Fibroblast of upper back skin (primary cell): ENCODE results near the gene DUSP11.
A peak's percentile ranks its signal among the peaks of the same experiment; 100 is the strongest.
"Not testable (repeated sequence)": the region's sequence is repeated elsewhere in the genome, so short reads cannot be mapped to it uniquely, and the experiment has no call there.

ENCODE experiments used
- DNase-seq: peaks from one replicate; pipeline ENCODE4 v3.0.0-alpha.2; 2013

Gene DUSP11

DNA sequence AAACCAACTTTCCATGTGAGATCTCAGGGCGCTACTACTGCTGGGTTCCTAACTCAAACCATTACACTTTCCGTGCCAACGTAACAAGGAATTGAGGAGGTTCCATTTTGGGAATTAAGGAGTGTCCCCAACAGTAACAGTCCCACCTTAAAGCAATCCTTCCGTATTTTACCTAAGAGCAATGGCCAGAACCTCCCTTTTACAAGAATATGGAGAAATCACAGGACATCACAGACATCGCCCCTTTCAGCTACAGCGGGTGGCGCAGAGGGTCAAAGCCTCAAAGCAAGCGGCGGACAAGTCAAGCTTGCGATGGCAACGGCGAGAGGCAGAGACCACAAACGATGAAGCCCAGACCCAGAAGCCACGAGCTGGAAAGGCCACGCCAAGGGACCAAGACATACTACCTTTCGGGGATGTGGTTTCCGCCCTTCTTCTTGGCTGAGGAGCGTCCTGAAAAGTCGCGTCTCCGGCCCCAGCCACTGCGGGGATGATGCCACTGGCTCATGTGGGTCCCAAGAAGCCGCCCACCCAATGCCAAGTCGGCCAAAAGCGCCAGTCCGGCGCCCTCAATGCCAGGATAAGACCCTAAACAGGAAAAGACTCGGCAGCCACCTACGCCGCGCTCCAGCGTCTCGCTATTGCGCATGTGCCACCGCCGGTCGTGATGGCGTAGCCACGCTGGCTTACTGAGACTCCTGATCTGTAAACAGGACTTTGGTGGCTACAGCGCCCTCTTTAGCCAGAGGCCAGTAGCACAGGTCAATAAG lies at the start of gene DUSP11:
DUSP11 (minus strand) TSS at position 637 of the 770 bp plus-strand sequence; CDS start at position 508, 129 bp downstream.
- peak; percentile 94 for DNase-seq

DNA sequence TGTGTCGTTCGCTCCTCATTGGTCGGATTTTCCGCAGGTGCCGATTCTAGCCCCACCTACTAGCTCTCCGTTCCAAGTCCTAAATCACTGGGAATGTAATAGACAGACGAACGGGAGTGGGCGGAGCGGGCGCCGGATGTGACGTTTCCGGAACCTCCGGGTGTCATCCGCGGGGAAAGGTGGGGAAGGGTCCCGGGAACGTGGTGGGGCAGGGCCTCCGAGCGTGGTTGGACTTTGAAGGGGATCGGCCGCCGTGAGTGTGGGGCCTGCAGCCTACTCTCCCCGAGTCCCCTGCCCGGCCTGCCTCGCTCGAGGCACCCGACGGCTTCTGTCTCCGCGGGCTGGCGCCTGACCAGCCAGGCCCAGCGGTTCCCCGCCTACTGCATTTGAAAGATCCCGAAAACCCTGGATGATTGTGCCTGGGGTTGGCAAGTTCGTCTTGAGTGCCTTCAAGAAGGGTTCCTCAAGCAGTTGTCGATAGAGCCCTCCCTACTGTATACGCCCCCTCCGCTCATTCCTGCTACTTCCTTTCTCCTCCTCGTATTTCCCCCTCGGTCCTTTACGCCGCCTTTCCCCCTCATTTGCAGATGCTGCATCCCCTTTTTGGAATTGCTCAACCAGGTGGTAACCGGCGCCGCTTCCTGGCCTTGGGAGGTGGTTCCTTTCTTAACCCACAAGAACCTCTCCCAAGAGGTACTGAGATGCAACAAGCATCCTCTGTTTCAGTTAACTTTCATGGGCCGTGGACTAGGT lies 49.1 kb upstream of the DUSP11 start, which contains the start of gene STAMBP:
STAMBP (plus strand) TSS at position 144 of the 753 bp plus-strand sequence. CDS start 1,896 bp downstream, outside the sequence.
- peak; percentile 96 for DNase-seq

DNA sequence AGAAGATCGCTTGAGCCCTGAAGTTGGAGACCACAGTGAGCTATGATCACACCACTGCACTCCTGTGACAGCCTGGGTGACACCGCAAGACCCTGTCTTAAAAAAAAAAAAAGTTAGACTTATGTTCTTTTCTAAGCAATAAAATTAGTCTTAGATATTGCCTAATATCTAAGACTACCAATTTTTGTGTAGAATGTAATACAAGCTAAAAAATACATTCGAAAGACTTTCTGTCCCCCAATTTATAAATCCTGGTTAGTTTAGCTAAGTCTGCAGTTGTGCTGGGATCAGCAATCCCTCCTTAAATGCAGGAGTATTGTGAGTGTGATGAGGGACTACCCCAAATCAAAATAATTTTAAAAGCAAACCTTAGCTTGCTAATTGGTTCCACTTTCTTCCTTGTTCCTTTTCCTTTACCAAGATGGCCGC lies 48.5 kb upstream of the DUSP11 start:
- DNase-seq = no peak

DNA sequence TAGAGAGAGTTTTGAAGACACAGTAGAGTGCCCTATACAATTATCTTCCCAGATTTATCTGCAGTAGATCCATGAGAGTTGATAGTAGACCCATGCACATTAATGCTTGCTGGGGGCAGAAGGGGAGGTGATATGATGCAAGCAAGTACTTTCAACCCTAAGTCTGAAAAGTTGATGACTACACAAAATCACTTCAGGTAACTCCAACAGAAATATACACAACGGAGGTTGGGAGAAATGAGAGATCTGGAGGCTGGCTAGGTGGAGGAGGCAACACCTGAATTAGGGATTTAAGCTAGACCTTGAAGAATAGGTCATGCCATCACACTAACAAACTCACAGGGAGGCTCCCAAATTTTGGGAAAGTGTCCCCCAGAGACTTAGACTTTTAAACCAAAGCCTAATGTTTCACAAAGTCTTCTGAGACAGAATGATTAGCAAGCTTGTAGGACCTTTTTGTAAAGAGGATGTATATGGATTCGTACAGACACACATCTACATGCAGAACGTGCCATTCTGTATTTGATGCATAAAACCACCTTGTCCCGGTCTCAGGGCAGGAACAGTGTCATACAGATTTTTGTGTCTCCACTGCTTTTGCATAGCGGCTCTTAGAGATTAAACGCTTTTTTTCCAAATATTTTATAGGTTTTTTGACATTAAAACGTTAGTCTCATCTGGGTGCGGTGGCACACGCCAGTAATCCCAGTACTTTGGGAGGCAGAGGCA lies 47.9 kb upstream of the DUSP11 start:
- DNase-seq = no peak

DNA sequence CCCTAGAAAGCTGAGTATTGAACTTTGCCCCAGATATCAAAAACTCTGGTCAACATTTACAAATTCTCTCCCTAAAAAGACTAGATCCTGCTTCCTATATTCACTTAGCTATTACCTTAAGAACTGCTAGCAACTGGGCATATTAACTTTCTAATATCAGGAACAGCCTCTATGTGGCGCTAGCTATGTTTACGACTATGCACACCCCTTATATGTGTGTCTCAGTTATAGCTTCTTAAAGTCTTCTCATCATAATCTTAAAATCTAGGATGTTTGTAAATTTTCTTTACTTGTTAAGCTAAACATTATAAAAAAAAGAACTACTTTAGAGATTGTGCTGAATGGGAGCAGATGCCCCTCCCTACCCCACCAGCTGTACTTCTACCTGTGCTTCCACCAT lies 47.1 kb upstream of the DUSP11 start:
- peak; percentile 49 for DNase-seq

DNA sequence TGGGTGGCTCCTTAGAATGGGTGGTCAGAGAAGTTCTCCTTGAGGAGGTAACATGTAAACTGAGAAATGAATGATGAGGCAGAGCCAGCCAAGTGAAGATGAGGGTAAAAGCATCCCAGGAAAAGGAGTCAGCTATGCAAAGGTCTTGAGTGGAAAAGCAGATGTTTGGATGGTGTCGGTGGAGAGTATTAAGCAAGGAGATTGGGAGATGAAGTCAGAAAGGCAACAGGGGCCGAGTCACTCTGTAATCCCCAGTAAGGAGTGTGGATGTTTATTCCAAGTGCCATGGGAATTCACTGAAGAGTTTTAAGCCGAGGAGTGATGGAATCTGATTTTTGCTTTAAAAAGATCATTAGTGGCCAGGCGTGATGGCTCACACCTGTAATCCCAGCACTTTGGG lies 45.5 kb upstream of the DUSP11 start:
- DNase-seq = no peak

DNA sequence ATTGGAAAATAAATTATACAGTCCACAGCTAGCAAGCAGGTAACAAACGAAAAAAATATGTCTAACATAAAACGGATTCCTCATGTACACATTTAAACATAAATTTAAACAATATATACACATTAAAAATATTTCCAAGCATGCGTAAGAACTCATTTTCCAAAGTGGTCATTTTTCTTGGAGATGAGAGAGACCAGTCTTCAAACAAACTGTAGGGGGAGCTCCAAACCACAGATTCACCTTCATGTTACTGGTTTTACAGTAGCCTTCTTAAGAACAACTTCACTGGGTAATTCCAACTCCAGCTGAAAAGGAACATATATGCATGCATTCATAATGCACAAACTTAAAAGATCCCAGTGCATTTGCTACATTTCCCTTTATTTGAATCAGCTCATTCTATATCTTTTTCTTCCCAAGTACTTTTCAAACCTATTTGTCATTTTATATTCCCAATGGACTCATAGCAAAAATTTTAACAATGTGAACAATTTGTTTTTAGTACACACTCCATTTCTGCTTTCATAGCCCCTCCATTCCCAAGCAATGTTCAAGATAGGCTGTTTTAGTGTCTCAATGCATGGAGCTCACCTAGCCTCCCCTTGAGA lies 44.1 kb upstream of the DUSP11 start:
- DNase-seq = peak; percentile 80

DNA sequence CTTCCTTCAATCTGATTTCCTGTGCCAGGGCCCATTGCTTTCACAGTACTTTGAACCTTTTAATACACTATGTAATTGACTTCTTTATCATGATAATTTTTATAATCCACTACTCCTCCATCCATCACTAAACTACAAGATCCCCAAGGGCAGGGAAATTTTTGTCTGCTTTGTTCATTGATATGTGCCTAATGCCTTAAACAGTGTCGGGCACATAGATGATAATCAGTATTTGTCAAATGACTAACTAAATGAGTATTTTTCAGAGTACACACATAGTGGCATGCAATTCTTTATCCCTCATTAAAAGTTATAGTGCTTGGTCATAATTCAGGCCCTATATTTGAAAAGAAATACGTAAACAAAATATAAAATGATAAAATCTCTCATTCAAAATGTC lies 43.5 kb upstream of the DUSP11 start:
- DNase-seq = no peak

DNA sequence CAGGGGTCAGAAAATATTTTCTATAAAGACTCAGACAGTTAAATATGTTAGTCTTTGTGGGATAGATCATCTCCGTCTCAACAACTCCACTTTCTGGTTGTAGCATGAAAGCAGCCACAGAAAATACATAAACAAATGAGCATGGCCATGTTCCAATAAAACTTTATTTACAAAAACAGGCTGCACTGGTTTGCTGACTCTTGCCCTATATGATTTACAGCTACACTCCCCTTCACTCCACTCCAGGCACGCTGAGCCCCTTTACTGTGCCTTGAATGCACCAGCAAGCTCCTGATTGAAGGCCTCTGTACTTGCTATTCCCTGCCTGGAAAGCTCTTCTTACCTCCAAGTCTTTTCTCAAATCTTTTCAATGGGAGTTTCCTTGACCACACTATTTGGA lies 43.1 kb upstream of the DUSP11 start:
- no peak for DNase-seq

DNA sequence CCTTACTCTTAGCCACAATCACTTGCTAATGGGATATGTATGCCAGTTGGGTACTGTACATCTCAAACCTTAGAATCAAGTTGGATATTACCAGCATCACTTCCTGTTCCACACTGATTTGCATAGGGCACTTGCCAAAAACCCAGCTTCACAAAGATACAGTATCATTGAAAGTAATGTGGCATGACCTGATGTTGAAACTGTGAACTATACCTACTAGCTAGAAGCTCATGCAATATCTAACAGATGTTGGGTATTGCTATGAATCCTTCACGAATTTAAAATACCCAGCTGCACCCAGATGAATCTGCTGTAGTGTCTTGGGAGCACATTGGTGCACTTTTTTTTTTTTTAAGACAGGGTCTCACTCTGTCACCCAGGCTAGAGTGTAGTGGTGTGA lies 42.4 kb upstream of the DUSP11 start:
- no peak for DNase-seq

DNA sequence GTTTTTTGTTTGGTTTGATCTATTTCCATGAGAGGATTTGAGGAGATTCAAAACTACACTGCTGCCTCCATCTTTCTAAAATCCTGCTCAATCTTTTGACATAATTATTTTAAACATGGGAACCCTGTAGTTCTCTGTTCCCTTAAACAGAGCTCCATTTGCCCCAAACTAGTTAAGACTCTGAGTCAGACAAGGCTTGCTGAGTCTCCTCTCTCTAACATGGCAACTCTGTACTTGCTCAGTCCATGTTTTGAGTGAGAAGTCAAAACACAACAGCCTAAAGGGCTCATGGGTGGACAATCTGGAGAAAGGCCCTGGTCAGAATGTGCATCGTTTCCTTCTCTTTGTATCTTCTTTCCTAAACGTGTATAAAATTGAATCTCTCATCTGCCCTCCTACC lies 41.8 kb upstream of the DUSP11 start:
- no peak for DNase-seq

DNA sequence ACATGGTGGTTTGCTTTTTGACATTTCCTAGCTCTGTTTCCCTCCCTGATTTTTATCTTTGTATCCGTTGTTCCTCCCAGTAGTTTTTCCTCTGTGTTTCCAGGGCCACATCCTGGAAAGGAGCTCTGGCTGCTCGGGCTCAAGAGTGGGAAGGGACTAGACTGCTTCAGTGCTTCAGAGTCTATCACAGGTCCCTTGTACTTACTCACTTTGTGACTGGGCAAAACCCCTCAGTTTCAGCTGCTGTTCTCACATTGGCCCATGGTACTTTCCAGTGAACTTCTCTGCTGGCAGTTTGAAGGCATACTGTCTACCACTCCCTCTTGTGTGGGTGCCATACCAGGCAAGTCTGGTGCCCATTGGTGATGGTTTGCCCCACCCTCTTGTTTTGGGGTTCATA lies 41.3 kb upstream of the DUSP11 start:
- DNase-seq = no peak

DNA sequence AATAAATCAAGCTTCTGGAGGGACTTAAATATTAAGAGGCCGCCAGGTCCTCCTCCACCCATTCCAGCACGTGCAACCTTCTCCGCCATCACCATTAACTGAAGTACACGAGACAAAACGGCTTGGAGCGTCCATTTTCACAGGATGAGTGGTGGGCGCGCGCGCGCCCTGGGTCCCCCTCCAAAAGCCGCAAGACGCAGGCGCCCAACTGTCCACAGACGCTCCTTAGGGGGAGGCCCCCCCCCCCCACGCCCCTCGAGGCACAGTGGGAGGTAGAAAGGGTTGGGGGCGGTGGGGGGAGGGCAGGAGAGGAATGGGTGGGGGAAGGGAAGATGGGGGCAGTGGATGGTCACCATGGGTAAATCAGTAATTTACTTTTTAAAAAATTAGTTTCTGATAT lies 38.4 kb upstream of the DUSP11 start:
- DNase-seq = no peak

DNA sequence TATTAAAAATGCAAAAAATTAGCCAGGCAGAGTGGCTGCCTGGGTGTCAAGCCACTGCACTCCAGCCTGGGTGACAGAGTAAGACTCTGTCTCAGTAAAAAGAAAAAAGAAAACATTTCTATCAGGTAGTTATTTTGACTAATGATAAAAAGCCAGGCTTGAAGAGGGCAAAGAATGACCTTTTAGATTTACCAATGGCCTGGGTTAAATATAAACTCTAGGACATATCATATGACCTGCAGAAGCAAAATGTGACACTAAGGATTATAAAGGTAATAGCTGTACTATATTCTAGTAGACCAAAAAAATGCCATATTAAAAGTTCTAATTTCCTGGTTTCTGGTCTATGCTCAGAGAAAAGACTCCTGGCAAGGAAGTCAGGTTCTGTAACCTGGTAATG lies 32.7 kb upstream of the DUSP11 start:
- DNase-seq = no peak

DNA sequence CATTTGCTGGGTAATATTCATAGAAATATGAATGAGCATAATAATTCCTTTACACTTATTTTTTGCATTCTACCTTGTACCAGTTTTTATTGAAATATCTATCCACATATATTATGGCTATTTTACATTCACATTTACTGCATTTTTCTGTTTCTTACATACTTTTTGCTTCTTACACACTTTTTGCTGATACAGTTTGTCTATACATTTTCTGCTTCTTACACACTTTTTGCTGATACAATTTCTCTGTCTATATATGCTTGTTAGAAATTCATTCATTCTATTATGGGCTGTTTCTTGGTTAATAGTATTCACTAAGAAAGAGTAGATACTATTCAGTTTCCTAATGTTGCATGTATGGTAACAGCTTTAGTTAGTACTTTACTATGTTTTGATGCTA lies 32.0 kb upstream of the DUSP11 start:
- DNase-seq = no peak

DNA sequence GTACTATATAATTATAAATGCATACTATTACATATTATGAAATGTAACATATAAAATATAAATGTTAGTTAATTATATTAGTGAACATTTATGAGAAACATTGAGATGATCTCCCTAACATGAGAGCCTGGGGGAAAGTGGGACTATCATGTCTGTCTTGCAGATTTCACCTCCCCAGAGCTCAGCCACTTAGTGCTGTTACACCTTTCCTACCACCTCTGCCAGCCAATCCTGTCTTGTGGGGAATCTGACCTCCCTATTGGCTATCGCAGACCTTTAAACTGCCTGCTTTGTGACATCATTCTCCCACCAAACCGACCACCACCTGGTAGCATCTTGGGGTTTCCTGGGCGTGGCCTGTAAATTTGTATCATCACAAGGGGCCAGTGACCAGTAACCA lies 4.0 kb upstream of the DUSP11 start, which contains the start of gene C2orf78:
C2orf78 (plus strand) TSS at position 301 of the 400 bp plus-strand sequence. CDS start 127 bp downstream, outside the sequence.
- DNase-seq = not testable (repeated sequence)

DNA sequence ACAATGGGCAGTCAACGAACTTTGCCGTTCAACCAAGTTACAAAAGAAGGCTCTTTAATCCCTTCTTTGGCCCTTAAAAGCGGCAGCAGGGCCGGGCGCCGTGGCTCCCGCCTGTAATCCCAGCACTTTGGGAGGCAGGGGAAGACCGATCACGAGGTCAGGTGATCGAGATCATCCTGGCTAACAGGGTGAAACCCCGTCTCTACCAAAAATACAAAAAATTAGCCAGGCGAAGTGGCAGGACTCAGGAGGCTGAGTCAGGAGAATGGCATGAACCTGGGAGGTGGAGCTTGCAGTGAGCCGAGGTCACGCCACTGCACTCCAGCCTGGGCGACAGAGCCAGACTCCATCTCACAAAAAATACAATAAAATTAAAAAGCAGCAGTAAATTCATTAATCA lies 3.5 kb upstream of the DUSP11 start:
- DNase-seq = not testable (repeated sequence)

DNA sequence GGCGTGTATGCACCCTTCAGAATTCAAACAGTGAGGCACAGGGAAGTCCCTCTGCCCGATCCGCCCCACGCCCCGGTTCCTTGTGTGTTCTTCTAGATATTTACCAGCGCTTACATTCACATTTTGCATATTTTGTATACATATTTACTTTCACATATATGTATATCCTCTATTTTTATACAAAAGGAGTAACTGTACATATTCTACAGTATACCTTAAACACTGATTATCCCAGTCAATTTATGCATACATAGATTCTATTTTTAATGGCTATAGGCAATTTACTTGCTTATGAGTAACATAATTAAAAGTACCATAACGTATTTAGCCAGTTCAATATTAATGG lies 307 bp upstream of the DUSP11 start:
- DNase-seq = no peak

DNA sequence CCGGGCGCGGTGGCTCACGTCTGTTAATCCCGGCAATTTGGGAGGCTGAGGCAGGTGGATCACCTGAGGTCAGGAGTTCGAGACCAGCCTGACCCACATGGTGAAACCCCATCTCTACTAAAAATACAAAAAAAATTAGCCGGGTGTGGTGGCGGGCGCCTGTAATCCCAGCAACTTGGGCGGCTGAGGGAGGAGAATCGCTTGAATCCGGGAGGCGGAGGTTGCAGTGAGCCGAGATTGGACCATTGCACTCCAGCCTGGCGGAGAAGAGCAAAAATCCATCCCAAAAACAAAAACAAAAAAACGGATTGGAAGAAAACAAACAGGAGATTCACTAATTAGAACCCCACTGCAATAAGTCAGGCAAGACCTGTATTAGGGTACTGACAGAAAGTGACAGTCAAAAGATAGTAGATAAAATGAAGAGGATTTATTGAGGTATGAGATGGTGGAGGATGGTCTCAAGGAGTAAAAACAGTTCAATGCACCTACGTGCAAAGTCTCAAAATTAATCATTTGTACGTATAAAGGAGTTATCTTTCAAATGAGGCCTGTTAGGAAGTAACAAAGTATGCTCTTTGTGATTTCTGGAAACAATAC lies 936 bp downstream of the DUSP11 start:
- not testable (repeated sequence) for DNase-seq

DNA sequence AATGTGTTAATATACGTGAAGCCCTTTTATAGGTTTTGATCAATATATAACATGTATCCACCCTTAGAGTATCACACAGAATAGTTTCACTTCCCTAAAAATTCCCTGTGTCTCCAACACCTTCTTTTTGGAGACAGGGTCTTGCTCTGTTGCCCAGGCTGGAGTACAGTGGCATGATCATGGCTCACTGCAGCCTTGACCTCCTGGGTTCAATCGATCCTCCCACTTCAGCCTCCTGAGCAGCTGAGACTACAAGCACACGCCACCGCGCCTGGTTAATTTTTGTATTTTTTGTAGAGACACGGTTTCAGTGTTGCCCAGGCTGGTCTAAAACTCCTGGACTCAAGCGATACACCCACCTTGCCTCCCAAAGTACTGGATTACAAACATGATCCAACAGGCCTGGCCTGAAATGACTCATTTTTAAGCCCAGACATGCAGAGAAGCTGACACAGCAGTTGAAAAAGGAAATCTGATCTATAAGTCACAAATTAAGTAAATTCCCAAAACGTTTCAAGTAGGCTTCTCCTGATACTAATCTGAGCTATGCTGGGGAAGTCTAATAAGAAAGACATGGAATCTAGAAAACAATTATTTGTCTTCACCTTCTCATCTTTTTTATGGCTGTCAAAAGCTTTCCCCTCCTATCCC lies 2.9 kb downstream of the DUSP11 start:
- peak; percentile 37 for DNase-seq

DNA sequence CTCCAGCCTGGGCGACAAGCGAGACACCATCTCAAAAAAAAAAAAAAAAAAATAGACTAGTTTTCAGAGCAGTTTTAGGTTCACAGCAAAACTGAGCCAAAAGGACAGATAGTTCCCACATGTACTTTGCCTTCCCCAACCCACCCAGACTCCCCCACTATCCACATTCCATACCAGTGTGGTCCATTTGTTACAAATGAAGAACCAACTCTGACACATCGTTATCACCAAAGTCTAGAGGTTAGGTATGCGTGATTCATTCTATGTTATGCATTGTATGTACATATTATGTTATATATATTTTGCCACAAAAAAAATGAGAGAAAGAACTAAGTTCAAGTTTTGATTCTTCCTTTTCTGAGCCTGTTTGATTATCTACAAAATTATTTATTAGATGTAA lies 3.5 kb downstream of the DUSP11 start:
- DNase-seq = peak; percentile 48

DNA sequence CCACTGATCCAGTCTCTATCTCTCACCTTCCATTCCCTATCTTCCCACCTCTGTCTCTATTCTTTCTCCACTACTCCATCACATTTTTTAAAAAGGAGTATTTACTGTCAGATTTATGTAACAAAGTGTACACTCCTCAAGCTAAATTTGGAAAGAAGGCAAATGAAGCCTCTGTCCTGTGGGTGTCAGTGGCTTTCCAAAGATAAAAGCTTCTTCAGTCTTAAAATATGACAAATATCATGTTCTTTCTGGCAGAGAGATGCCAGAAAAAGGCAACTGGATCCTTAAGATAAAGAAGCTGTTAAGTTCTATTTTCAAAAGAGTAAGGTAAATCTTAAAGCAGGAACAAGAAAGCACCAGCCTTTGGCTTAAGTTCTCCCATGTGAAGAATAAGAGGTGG lies 7.1 kb downstream of the DUSP11 start:
- no peak for DNase-seq
